GM12892 (cell line): ENCODE data around the gene POFUT1.

Source experiments
- DNase-seq: peaks from one replicate; pipeline ENCODE4 v3.0.0; 2011; ENCODE audit not compliant: insufficient read length
- FAIRE-seq: peaks from 2 replicates; lab custom pipeline; 2011; peaks lifted over from hg19 to GRCh38; lab: Jason Lieb, UNC
- POLR2A ChIP-seq: IDR thresholded peaks from 2 replicates; pipeline ENCODE4 v1.6.1; 2011; ENCODE audit warnings: low read depth, low read length, control low read depth
- POLR2AphosphoS5 ChIP-seq: IDR thresholded peaks from 2 replicates; pipeline ENCODE4 v1.6.1; 2011; ENCODE audit warnings: low read depth, low read length, control low read depth
- TAF1 ChIP-seq: IDR thresholded peaks from 2 replicates; pipeline ENCODE4 v1.6.1; 2011; ENCODE audit warnings: low read depth, mild to moderate bottlenecking, control low read depth, low read length, borderline replicate concordance

POFUT1 gene

DNA sequence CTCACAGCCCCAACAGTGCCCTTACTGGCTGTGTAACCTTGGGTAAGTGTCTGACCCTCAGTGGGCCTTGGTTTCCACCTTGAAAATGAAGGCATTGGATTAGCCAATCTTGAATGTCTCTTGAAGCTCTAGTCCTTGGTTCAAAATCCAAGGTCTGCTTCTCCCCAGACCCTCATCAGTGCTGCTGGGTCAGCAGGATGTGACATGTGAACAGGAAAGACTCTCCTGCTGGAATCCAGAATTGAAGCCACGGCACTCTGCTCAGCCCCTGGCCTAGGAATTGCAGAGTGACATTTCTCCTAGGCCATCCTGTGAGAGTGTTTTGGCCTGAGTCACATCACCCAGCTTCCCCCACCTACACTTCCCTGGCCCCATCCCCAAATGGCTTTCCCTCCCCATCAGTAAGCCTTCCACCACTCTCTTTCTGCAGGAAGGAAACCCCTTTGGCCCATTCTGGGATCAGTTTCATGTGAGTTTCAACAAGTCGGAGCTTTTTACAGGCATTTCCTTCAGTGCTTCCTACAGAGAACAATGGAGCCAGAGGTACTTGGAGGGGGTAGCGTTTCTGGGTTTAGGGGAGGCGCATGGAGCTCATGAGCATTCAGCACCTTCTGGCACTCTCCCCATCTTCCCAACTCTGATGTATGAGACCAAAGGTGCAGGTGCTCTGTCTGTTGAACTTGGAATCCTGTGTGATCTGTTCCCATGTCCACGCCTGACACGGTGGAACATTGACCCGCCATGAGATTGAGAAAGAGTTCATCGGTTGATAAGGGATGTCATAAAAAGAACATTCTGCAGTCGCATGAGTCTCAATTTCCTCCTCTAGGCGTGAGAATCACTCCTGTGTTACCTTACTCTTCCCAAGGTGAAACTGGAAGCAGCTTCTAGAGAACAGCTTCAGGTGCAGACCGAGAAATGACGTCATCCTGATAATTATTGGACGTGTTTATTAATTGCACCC lies 8.8 kb downstream of the POFUT1 start:
- FAIRE-seq, result no peak

DNA sequence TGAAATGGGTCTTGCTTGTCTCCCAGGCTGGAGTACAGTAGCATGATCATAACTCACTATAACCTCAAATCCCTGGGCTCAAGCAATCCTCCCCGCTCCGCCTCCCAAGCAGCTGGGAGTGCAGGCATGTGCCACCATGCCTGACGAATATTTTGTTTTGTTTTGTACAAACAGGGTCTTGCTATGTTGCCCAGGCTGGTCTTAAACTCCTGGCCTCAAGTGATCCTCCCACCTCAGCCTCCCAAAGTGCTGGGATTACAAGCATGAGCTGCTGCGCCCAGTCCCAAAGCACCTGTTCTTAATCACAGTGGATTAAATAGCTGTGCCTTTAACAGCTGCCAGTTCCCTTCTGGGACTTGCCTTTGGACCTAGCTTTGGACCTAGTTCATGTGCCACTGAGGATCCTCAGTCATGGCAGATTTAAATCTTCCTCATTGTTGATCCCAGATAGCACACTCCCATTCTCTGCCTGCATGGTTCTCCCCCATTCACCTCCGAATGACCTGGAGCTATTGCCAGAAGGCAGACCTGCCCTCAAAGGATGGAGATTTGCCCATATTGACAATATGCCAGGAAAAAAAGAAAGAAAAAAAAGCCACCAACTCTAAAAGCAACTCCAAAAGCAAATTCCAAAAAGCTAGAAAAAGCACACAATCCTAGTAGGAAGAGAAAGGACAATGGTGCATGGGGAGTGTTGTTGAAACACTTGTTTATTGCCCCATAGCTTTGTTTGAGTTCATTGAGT lies 10.6 kb downstream of the POFUT1 start:
- no peak for TF ChIP-seq POLR2A
- no peak for TF ChIP-seq TAF1
- TF ChIP-seq POLR2AphosphoS5, result no peak
- no peak for FAIRE-seq
- DNase-seq, result no peak

More for the DNA sequence above, 8.8 kb downstream of the POFUT1 start:
- TF ChIP-seq TAF1, result no peak
- no peak for TF ChIP-seq POLR2AphosphoS5
- no peak for TF ChIP-seq POLR2A
- no peak for DNase-seq

DNA sequence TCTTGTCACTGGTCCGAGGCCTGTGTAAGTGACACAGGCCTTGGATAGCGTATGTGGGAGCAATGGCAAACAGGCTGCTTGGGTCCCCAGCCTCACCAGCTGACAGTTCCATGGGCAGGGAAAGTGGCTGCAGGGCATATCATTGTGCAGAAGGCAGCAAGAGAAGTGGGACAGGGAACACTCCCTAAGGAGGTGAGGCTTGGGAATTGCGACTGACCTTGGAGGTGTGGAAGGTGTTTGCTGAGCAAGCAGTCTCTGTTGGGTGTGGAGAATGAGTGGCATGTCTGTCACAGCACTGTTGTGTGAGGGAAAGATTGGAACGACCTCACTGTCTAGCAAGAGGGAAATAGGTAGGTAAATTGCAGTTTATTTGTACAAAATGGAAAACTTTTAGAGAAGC lies 16.8 kb downstream of the POFUT1 start:
- TF ChIP-seq TAF1 (no peak), POLR2A (no peak)
- no peak for DNase-seq
- no peak for FAIRE-seq

DNA sequence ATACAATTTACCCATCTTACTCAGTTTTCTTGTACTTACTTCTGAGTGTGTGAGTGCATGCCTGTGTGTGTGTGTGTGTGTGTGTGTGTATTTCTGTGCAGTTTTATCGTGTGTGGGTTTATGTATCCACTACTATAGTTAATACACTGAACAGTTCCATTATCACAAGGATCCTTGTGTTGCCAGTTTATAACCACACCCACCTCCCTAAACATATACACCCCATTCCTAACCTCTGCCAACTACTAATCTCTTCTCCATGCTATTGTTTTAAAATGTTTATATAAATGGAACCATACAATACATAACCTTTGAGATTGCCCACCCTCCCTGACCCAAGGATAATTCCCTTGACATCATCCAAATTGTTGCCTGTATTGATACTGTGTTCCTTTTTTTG lies 18.7 kb downstream of the POFUT1 start:
- no peak for FAIRE-seq
- TF ChIP-seq TAF1, result no peak
- no peak for TF ChIP-seq POLR2A
- TF ChIP-seq POLR2AphosphoS5, result no peak
- no peak for DNase-seq

DNA sequence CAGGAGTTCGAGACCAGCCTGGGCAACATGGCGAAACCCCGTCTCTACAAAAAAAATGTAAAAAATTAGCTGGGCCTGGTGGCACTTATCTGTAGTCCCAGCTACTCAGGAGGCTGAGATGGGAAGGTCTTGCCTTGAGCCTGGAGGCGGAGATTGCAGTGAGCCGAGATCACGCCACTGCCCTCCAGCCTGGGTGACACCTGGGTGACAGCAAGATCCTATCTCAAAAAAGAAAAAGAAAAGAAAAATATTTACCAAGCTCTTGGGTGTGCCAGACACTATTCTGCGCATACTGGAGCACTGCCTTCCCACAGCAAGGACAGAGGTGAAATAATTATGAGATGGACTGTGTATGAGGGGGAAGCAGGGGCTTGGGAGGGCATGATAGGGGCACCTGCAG lies 19.6 kb downstream of the POFUT1 start:
- FAIRE-seq, result no peak
- TF ChIP-seq TAF1 (no peak), POLR2A (no peak), POLR2AphosphoS5 (no peak)
- no peak for DNase-seq

DNA sequence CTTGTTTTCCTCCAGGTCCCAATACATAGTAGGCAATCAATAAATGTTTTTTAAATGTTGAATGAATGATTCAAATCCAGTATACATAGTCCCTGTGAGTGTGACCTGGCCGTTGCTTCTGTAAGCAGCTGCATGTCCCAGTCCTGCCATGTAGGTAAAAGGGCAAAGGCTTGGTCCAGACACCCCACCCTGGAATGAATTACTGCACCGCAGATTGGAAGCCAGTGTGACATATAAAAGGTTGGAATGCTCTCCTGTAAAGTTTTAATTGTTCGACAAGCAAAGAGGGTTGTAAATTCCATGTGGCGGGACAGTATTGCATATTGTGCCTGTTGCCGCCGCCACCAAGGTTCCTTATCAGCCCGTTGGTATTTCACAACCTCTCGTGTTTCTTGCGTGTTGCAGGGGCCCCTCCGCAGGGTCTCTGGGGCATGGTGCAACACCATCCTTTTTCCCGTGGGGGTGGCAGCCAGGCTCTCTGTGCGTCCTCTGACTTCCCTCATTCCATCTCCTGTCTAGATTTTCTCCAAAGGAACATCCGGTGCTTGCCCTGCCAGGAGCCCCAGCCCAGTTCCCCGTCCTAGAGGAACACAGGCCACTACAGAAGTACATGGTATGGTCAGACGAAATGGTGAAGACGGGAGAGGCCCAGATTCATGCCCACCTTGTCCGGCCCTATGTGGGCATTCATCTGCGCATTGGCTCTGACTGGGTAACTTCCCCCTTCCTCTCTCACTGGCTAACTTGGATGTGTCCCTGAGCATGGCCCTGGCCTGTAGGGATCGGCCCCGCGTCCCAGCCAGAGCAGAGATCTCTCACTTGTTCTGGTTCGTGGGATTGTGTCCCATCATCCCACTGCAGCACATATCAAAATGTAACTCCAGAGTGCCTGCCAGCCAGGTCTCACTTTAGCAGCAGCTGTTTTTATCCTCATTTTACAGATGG lies 20.3 kb downstream of the POFUT1 start:
- DNase-seq (no peak), FAIRE-seq (no peak)
- TF ChIP-seq POLR2A (no peak), TAF1 (no peak), POLR2AphosphoS5 (no peak)

DNA sequence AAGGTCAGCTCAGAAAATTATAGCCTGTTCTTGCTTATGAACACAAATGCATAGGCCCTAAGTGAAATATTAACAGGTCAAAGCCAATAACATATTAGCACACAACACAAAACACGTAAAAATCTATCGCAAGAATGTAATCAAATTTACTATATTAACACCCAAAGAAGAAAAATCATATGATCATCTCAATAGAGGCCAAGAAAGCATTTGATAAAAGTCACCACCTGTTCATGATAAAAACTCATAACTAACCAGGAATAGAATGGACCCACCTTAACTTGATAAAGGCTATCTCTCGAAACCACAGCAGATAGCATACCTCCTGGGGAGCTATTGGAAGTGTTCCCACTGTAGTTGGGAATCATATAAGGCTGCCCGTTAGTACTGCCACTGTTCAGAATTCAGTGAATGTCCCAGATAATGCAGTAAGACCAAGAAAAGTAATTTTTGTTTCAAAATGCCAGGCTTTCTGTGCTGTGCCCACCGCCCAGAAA lies 21.6 kb downstream of the POFUT1 start:
- FAIRE-seq (no peak), DNase-seq (no peak)
- TF ChIP-seq POLR2AphosphoS5 (no peak), POLR2A (no peak), TAF1 (no peak)

DNA sequence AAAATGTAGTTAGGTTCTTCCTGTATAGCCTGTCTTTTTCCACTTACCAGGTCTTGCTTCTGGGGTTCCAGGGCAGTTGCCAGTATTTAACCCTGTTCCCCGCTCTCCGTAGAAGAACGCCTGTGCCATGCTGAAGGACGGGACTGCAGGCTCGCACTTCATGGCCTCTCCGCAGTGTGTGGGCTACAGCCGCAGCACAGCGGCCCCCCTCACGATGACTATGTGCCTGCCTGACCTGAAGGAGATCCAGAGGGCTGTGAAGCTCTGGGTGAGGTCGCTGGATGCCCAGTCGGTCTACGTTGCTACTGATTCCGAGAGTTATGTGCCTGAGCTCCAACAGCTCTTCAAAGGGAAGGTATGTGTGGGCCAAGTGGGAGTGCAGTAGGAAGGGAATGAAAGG lies 23.0 kb downstream of the POFUT1 start:
- no peak for FAIRE-seq
- DNase-seq, result no peak
- TF ChIP-seq TAF1 (no peak), POLR2A (no peak), POLR2AphosphoS5 (no peak)

DNA sequence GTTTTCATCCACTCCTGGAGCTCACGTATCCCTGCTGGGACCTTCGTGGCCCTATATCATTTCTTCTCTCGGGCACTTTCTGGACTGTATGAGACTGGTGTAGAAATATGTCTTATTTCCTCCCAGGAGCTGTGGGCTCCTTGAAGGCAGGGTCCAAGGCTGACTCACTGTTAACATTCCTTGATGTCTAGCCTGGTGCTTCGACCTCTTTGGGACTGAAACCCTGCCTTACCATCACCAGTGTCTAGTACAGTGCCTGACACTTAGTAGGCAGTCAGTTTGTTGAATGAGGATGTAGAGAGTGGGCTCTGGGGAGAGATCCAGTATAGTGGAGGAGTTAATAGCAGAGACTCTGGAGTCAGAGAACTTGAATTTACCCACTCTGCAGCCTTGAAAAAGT lies 23.6 kb downstream of the POFUT1 start:
- TF ChIP-seq TAF1 (no peak), POLR2AphosphoS5 (no peak), POLR2A (no peak)
- FAIRE-seq (no peak), DNase-seq (no peak)

DNA sequence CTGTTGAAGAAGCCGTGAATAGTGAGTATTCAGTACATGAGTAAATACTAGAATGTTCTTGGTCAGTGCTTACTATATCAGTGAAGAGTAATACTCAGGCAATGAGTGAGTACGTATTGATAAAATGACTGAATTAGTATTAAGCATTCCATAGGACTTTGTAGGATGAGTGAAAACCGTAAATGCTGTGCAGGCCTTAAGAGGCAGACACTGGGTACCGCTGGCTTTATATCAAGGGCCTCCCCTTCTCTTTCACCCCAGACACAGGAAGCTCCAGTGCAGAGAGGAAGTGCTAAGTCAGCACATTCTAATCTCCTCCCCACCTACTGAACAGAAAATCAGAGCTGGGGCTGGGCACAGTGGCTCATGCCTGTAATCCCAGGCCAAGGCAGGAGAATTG lies 24.2 kb downstream of the POFUT1 start:
- DNase-seq, result no peak
- FAIRE-seq, result peak; percentile 73
- TF ChIP-seq POLR2A (no peak), POLR2AphosphoS5 (no peak), TAF1 (no peak)

DNA sequence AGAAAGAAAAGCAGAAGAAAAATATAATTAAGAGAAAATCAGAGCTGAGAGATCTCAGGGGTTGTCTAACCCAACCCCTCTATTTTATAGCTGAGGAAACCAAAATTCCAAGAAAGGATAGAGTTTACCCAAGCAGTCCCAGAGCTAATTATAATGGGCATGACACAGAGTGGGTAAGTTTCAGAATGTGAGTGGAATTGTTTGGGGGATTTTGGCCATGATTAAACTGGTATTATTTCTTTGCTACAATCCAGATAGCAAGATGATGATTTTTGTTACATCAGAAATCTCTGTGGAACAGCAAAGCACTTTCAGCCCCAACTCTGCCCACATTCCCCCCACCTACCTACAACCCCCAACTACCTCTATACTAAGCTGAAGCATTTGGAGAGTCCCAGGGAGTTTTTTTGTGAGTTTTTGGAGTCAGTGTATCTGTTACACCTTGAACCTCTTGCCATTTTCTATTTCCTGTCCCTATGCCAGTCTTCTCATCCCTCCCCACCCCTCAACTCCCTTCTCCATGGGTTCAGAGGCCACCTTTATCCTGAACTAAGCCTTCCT lies 24.7 kb downstream of the POFUT1 start:
- FAIRE-seq, result peak; percentile 70
- DNase-seq, result no peak
- TF ChIP-seq POLR2A, result no peak
- TF ChIP-seq POLR2AphosphoS5, result no peak
- TF ChIP-seq TAF1, result no peak
